Islet of Langerhans (tissue), 1 donor: ENCODE data around the gene MBD2.
"Not testable (repeated sequence)": the region's sequence is repeated elsewhere in the genome, so short reads cannot be mapped to it uniquely, and the experiment has no call there.

Experiments
- FAIRE-seq: peaks from one replicate; lab custom pipeline; 2011; peaks lifted over from hg19 to GRCh38; lab: Jason Lieb, UNC

Gene MBD2

GRCh38 chr18:54149078-54149697, 75.3 kb downstream of the MBD2 start:
- no peak for FAIRE-seq

- FAIRE-seq: no peak
Measured at GRCh38 chr18:54148678-54149077, 75.8 kb downstream of the MBD2 start.

- FAIRE-seq: no peak
Measured at GRCh38 chr18:54148151-54148550, 76.3 kb downstream of the MBD2 start.

- no peak for FAIRE-seq
Measured at GRCh38 chr18:54147439-54147838, 77.0 kb downstream of the MBD2 start.

- no peak for FAIRE-seq
Measured at GRCh38 chr18:54141041-54141608, 83.3 kb downstream of the MBD2 start.

GRCh38 chr18:54140641-54141040, 83.8 kb downstream of the MBD2 start:
- FAIRE-seq: no peak

- no peak for FAIRE-seq
Measured at GRCh38 chr18:54135216-54135615, 89.3 kb downstream of the MBD2 start.

GRCh38 chr18:54134053-54134452, 90.4 kb downstream of the MBD2 start:
- FAIRE-seq: no peak

- FAIRE-seq: no peak
Measured at GRCh38 chr18:54130631-54131030, 93.8 kb downstream of the MBD2 start.

GRCh38 chr18:54130177-54130576, 94.3 kb downstream of the MBD2 start:
- no peak for FAIRE-seq

GRCh38 chr18:54129448-54130067, 94.9 kb downstream of the MBD2 start:
- FAIRE-seq: no peak

GRCh38 chr18:54127759-54128378, 96.6 kb downstream of the MBD2 start:
- peak; percentile 9 for FAIRE-seq

GRCh38 chr18:54125429-54125828, 99.0 kb downstream of the MBD2 start:
- no peak for FAIRE-seq

GRCh38 chr18:54123720-54124440, 100.6 kb downstream of the MBD2 start:
- not testable (repeated sequence) for FAIRE-seq

GRCh38 chr18:54119524-54120019, 104.9 kb downstream of the MBD2 start:
- peak; percentile 98 for FAIRE-seq

GRCh38 chr18:54117853-54118773, 106.4 kb downstream of the MBD2 start:
- FAIRE-seq: no peak

GRCh38 chr18:54116541-54117257, 107.8 kb downstream of the MBD2 start:
- FAIRE-seq: no peak

GRCh38 chr18:54112356-54112755, 112.1 kb downstream of the MBD2 start:
- FAIRE-seq: no peak

GRCh38 chr18:54109131-54109683, 115.3 kb downstream of the MBD2 start:
- FAIRE-seq: no peak

- no peak for FAIRE-seq
Measured at GRCh38 chr18:54102123-54102522, 122.3 kb downstream of the MBD2 start.
